H9 (cell line): ENCODE data around the gene PNPLA7. TPM values are rescaled to one million over a fixed set of nuclear protein-coding genes. Genes with fewer than 3 reads are reported as not detected.

Experiments used
- DNase-seq: peaks from one replicate; pipeline ENCODE4 v3.0.0-alpha.2; 2017
- H2AFZ ChIP-seq: one replicate; pipeline ENCODE4 v1.6.1; 2013; ENCODE audit warnings: mild to moderate bottlenecking, low read length, control low read depth, moderate library complexity
- H2AK5ac ChIP-seq: 2 replicates; pipeline ENCODE4 v1.6.1; 2013; ENCODE audit warnings: low read length, control low read depth, mixed read lengths; ENCODE audit not compliant: insufficient read length
- H2BK120ac ChIP-seq: one replicate; pipeline ENCODE4 v1.6.1; 2013; ENCODE audit warnings: low read depth, mild to moderate bottlenecking, low read length, control low read depth, inconsistent platforms; ENCODE audit not compliant: poor library complexity, severe bottlenecking
- H2BK12ac ChIP-seq: 2 replicates; pipeline ENCODE4 v1.6.1; 2013; ENCODE audit warnings: low read length, control low read depth, mixed read lengths, low read depth; ENCODE audit not compliant: insufficient read length
- H2BK15ac ChIP-seq: 2 replicates; pipeline ENCODE4 v1.6.1; 2013; ENCODE audit warnings: low read depth, low read length, control low read depth
- H2BK20ac ChIP-seq: one replicate; pipeline ENCODE4 v1.6.1; 2013; ENCODE audit warnings: low read depth, mild to moderate bottlenecking, low read length, control low read depth, inconsistent platforms; ENCODE audit not compliant: poor library complexity, severe bottlenecking
- H2BK5ac ChIP-seq: 2 replicates; pipeline ENCODE4 v1.6.1; 2013; ENCODE audit warnings: low read length, control low read depth, mixed read lengths; ENCODE audit not compliant: insufficient read length
- H3K14ac ChIP-seq: 2 replicates; pipeline ENCODE4 v1.6.1; 2013; ENCODE audit warnings: low read length, control low read depth; ENCODE audit not compliant: insufficient read depth
- H3K18ac ChIP-seq: 2 replicates; pipeline ENCODE4 v1.6.1; 2013; ENCODE audit warnings: low read depth, mild to moderate bottlenecking, mixed read lengths, low read length, control low read depth; ENCODE audit not compliant: insufficient read length
- H3K23ac ChIP-seq: 2 replicates; pipeline ENCODE4 v1.6.1; 2013; ENCODE audit warnings: low read length, control low read depth, mixed read lengths, low read depth; ENCODE audit not compliant: insufficient read length
- H3K23me2 ChIP-seq: 2 replicates; pipeline ENCODE4 v1.6.1; 2013; ENCODE audit warnings: low read depth, mild to moderate bottlenecking, mixed read lengths, low read length, control low read depth; ENCODE audit not compliant: insufficient read length, poor library complexity, severe bottlenecking
- H3K27ac ChIP-seq: 2 replicates; pipeline ENCODE4 v1.5.1; 2013; ENCODE audit warnings: low read length, control low read depth, mixed read lengths, low read depth; ENCODE audit not compliant: insufficient read length
- H3K27me3 ChIP-seq: 2 replicates; pipeline ENCODE4 v1.6.1; 2013; ENCODE audit warnings: low read length, control low read depth, inconsistent platforms; ENCODE audit not compliant: insufficient read depth
- H3K4ac ChIP-seq: 2 replicates; pipeline ENCODE4 v1.6.1; 2013; ENCODE audit warnings: low read depth, mild to moderate bottlenecking, control low read depth, inconsistent platforms, low read length, moderate library complexity
- H3K4me1 ChIP-seq: 2 replicates; pipeline ENCODE4 v1.6.1; 2013; ENCODE audit warnings: low read length, control low read depth, inconsistent platforms; ENCODE audit not compliant: insufficient read depth
- H3K4me2 ChIP-seq: 2 replicates; pipeline ENCODE4 v1.6.1; 2013; ENCODE audit warnings: low read length, control low read depth, mixed read lengths; ENCODE audit not compliant: insufficient read length, insufficient read depth
- H3K56ac ChIP-seq: 2 replicates; pipeline ENCODE4 v1.6.1; 2013; ENCODE audit warnings: low read depth, mild to moderate bottlenecking, mixed read lengths, low read length, control low read depth; ENCODE audit not compliant: insufficient read length
- H3K79me1 ChIP-seq: 2 replicates; pipeline ENCODE4 v1.6.1; 2013; ENCODE audit warnings: low read depth, mild to moderate bottlenecking, moderate library complexity, low read length, control low read depth, inconsistent platforms; ENCODE audit not compliant: insufficient read depth, poor library complexity, severe bottlenecking
- H3K79me2 ChIP-seq: 2 replicates; pipeline ENCODE4 v1.6.1; 2013; ENCODE audit warnings: low read length, control low read depth, inconsistent platforms; ENCODE audit not compliant: insufficient read depth
- H3K9ac ChIP-seq: 2 replicates; pipeline ENCODE4 v1.6.1; 2013; ENCODE audit warnings: low read length, control low read depth, mixed read lengths; ENCODE audit not compliant: insufficient read length; ENCODE audit errors: extremely low read depth
- H3K9me3 ChIP-seq: one replicate; pipeline ENCODE4 v1.6.1; 2013; ENCODE audit warnings: low read depth, low read length, inconsistent platforms; ENCODE audit not compliant: control insufficient read depth
- H3T11ph ChIP-seq: one replicate; pipeline ENCODE4 v1.6.1; 2013; ENCODE audit warnings: mild to moderate bottlenecking, low read length, control low read depth, inconsistent platforms
- H4K20me1 ChIP-seq: one replicate; pipeline ENCODE4 v1.6.1; 2013; ENCODE audit not compliant: control insufficient read depth, insufficient read length, insufficient read depth
- H4K5ac ChIP-seq: 2 replicates; pipeline ENCODE4 v1.6.1; 2013; ENCODE audit warnings: low read depth, mild to moderate bottlenecking, mixed read lengths, low read length, control low read depth; ENCODE audit not compliant: insufficient read length
- H4K8ac ChIP-seq: replicated peaks from 2 replicates; pipeline ENCODE4 v1.6.1; 2013; ENCODE audit warnings: low read length, control low read depth, mixed read lengths, low read depth; ENCODE audit not compliant: insufficient read length
- H4K91ac ChIP-seq: 2 replicates; pipeline ENCODE4 v1.6.1; 2013; ENCODE audit warnings: low read depth, mild to moderate bottlenecking, moderate library complexity, mixed read lengths, low read length, control low read depth; ENCODE audit not compliant: insufficient read length
- H3K27ac Mint-ChIP-seq, 3 experiments: 2 replicates in 2 of 3; 3 replicates in 1 of 3; pipeline ENCODE4 v1.8.0; 2020 to 2021; ENCODE audit warnings: mixed read lengths in 3 of 3, mild to moderate bottlenecking in 1 of 3, moderate library complexity in 1 of 3
- H3K27me3 Mint-ChIP-seq: 2 replicates; pipeline ENCODE4 v1.8.0; 2021; ENCODE audit warnings: low read depth, mild to moderate bottlenecking, moderate library complexity, mixed read lengths
- H3K36me3 Mint-ChIP-seq, 3 experiments: 2 replicates in 2 of 3; 3 replicates in 1 of 3; pipeline ENCODE4 v1.8.0; 2020 to 2021; ENCODE audit warnings: low read depth in 3 of 3, mixed read lengths in 3 of 3; ENCODE audit not compliant: insufficient read depth in 1 of 3
- H3K4me1 Mint-ChIP-seq, 2 experiments: 2 replicates each; pipeline ENCODE4 v1.8.0; 2020; ENCODE audit warnings: mixed read lengths in 2 of 2
- H3K4me3 Mint-ChIP-seq, 2 experiments: 2 replicates in 1 of 2; 3 replicates in 1 of 2; pipeline ENCODE4 v1.8.0; 2020 to 2021; ENCODE audit warnings: mild to moderate bottlenecking in 2 of 2, mixed read lengths in 2 of 2, moderate library complexity in 1 of 2
- H3K9me3 Mint-ChIP-seq, 2 experiments: 2 replicates in 1 of 2; 3 replicates in 1 of 2; pipeline ENCODE4 v1.8.0; 2020; ENCODE audit warnings: mild to moderate bottlenecking in 2 of 2, mixed read lengths in 2 of 2, moderate library complexity in 1 of 2
- CTCF ChIP-seq: fragments of 200-600 bp; sonication (generic); conservative IDR thresholded peaks from 3 replicates; pipeline ENCODE4 v1.8.0; 2021; ENCODE audit warnings: antibody characterized with exemption, mild to moderate bottlenecking
- WGBS: extraction: QIAGEN DNeasy Blood & Tissue Kit; methylation state at CpG from one replicate; pipeline ENCODE4 v1.1.7; 2013; ENCODE audit warnings: missing lambda C conversion rate, low lambda C conversion rate, mixed read lengths; ENCODE audit not compliant: insufficient read length; ENCODE audit errors: extremely low coverage; 5-methylcytosine and 5-hydroxymethylcytosine counted together
- long read RNA-seq: library from polyadenylated mRNA; unstranded; transcript quantifications from one replicate; pipeline ENCODE4 v2.0.0, GENCODE V29; 2020
- total RNA-seq: library from RNA; stranded (reverse); gene quantifications from 2 replicates; pipeline ENCODE4 v1.2.1, GENCODE V29; 2021

PNPLA7 gene
- total RNA-seq: 1.6 and 1.8 TPM in 2 replicates
- long read RNA-seq: 0 reads

DNA sequence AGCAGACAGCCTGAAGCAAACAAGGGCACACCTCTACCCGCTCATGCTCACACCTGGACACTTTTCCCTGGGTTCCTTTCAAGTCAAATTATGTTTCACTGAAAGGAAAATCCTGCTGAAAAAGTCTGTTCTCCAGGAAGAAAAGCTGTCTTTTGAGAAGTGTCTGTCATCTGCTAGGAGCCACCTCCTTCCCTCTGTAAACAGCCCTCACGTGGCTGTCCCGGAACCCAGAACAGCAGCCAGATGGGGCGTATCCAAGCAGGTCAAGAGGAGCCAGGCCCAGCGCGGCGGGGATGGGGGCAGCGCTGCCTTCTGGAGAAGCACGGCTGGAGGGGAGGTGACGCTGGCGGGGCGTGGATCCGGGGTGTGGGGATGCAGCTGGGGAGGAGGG, at the start of gene PNPLA7:
PNPLA7 (minus strand) TSS at position 172 of the 391 bp plus-strand sequence. CDS start 205 bp downstream, outside the sequence.
- H2BK5ac ChIP-seq: no peak within 1 kb of the TSS
- no peak within 1 kb of the TSS for H3K56ac ChIP-seq
- TF ChIP-seq CTCF: no peak
- no CpG with 5 or more reads among the region's 13 CpGs for WGBS
- H2AFZ ChIP-seq: no peak within 1 kb of the TSS
- H3T11ph ChIP-seq: no peak within 1 kb of the TSS
- H2BK12ac ChIP-seq: no peak within 1 kb of the TSS
- H3K4me1 Mint-ChIP-seq: peaks cover 6 to 7% of the 10 kb centered on the region in 2 experiments; a peak in 3 of 4 replicates
- no peak within 1 kb of the TSS for H3K9ac ChIP-seq
- no peak within 1 kb of the TSS for H4K8ac ChIP-seq
- no peak within 1 kb of the TSS for H3K4ac ChIP-seq
- no peak within 1 kb of the TSS for H2BK20ac ChIP-seq
- no peaks in the 10 kb centered on the region for H3K9me3 ChIP-seq
- no peak within 1 kb of the TSS for H3K27ac Mint-ChIP-seq
- H3K27me3 ChIP-seq: no peaks in the 10 kb centered on the region
- peak within 1 kb of the TSS; percentile 58 to 84 for H3K4me3 Mint-ChIP-seq
- DNase-seq: peak; percentile 86
- no peaks in the 10 kb centered on the region for H3K79me2 ChIP-seq
- H3K9me3 Mint-ChIP-seq: peaks cover 20 to 23% of the 10 kb centered on the region in 2 experiments
- H3K79me1 ChIP-seq: no peaks in the 10 kb centered on the region
- H3K27ac ChIP-seq: no peak within 1 kb of the TSS
- no peak within 1 kb of the TSS for H3K23ac ChIP-seq
- no peak within 1 kb of the TSS for H4K91ac ChIP-seq
- peak within 1 kb of the TSS; percentile 58 for H3K4me2 ChIP-seq
- H2BK120ac ChIP-seq: no peak within 1 kb of the TSS
- H2AK5ac ChIP-seq: no peak within 1 kb of the TSS
- H2BK15ac ChIP-seq: no peak within 1 kb of the TSS
- H4K5ac ChIP-seq: no peak within 1 kb of the TSS
- no peaks in the 10 kb centered on the region for H3K4me1 ChIP-seq
- 0 out of 2 replicates have a peak within 1 kb of the TSS, but pooled peaks have one; percentile 24 for H3K14ac ChIP-seq
- no peak within 1 kb of the TSS for H3K18ac ChIP-seq
- H3K36me3 Mint-ChIP-seq: peaks cover 22 to 33% (median 31%) of the 10 kb centered on the region in 3 experiments
- H3K27me3 Mint-ChIP-seq: no peaks in the 10 kb centered on the region; the same call in 1 of the 2 replicates
- no peaks in the 10 kb centered on the region for H4K20me1 ChIP-seq
- H3K23me2 ChIP-seq: peaks cover 10% of the 10 kb centered on the region
